Left ventricle myocardium inferior (tissue), 1 donor: ENCODE measurements around the gene PARD3. TPM values are rescaled to one million over a fixed set of nuclear protein-coding genes. Genes with fewer than 3 reads are reported as not detected.

Experiments
- DNase-seq: peaks from one replicate; pipeline ENCODE4 v3.0.0-alpha.2; 2020
- H3K27ac ChIP-seq: fragments of 200-600 bp; replicated peaks from 2 replicates; pipeline ENCODE4 v1.8.0; 2021
- H3K27me3 ChIP-seq: fragments of 200-600 bp; 2 replicates; pipeline ENCODE4 v1.8.0; 2021; ENCODE audit warnings: low read depth
- H3K36me3 ChIP-seq: fragments of 200-600 bp; 2 replicates; pipeline ENCODE4 v1.8.0; 2021
- H3K4me1 ChIP-seq: fragments of 200-600 bp; 2 replicates; pipeline ENCODE4 v1.8.0; 2021
- H3K4me3 ChIP-seq: fragments of 200-600 bp; 2 replicates; pipeline ENCODE4 v1.8.0; 2021; ENCODE audit warnings: mild to moderate bottlenecking, moderate library complexity
- H3K9me3 ChIP-seq: fragments of 200-600 bp; replicated peaks from 2 replicates; pipeline ENCODE4 v1.8.0; 2021
- intact Hi-C: fragments of 100-400 bp; cut with micrococcal nuclease; formaldehyde crosslinking; loops from one replicate; pipeline ENCODE4 v1.11.0; 2022
- total RNA-seq: library from RNA; stranded (reverse); fragmentation: NEBNext Ultra II Directional; extraction: Animal tissue kit (Norgen Biotek cat#: 25700); gene quantifications from one replicate; pipeline ENCODE4 v1.2.1, GENCODE V29; 2021
- TF ChIP-seq, protein P1 (sequence below): fragments of 200-600 bp; IDR thresholded peaks from 2 replicates; pipeline ENCODE4 v1.8.0; 2021; ENCODE audit warnings: antibody characterized with exemption, mild to moderate bottlenecking, borderline replicate concordance
- donor health status: DM: no; HTN: yes; CAD: no; lungs with severe emphysema.

PARD3 gene
- total RNA-seq, 1 donor from 2014 or later = 29.6 TPM

DNA sequence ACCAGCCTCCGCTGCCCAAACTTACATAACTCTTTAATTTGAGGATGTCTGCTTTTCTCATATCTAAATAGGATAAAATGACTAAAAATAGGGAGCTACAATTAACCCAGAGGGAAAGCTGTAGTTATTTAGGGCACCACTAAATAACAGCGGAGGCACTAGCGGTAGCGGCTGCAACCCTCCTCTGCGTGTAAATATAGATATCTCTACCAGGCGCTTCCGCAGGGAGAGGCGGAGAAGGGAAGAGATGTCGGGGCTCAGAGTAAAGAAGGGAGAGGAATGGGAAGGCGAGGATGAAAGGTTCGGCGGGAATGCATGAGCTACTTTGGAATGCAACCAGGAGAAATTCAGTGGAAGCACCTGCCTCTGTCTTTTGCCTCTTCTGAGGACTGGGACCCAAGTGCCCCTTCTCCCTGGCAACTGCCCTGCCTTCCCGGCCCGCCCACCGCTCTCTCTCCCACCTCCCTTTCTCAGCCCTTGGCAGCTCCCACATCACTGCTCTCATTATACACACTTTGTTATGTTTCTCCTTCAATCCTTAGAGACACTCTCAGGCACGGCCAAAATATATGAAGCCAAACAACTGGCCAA lies 698.3 kb downstream of the PARD3 start:
- TF ChIP-seq, protein P1, sequence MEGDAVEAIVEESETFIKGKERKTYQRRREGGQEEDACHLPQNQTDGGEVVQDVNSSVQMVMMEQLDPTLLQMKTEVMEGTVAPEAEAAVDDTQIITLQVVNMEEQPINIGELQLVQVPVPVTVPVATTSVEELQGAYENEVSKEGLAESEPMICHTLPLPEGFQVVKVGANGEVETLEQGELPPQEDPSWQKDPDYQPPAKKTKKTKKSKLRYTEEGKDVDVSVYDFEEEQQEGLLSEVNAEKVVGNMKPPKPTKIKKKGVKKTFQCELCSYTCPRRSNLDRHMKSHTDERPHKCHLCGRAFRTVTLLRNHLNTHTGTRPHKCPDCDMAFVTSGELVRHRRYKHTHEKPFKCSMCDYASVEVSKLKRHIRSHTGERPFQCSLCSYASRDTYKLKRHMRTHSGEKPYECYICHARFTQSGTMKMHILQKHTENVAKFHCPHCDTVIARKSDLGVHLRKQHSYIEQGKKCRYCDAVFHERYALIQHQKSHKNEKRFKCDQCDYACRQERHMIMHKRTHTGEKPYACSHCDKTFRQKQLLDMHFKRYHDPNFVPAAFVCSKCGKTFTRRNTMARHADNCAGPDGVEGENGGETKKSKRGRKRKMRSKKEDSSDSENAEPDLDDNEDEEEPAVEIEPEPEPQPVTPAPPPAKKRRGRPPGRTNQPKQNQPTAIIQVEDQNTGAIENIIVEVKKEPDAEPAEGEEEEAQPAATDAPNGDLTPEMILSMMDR = no peak
- no peaks in the 10 kb centered on the region for H3K36me3 ChIP-seq
- H3K4me1 ChIP-seq = peaks cover 17% of the 10 kb centered on the region
- no peak for DNase-seq
- H3K27ac ChIP-seq = peak overlapping the region; percentile 1
- H3K4me3 ChIP-seq = peak overlapping the region; percentile 23
- H3K9me3 ChIP-seq = no peaks in the 10 kb centered on the region
- intact Hi-C loops = no loop called here
- H3K27me3 ChIP-seq = no peaks in the 10 kb centered on the region

DNA sequence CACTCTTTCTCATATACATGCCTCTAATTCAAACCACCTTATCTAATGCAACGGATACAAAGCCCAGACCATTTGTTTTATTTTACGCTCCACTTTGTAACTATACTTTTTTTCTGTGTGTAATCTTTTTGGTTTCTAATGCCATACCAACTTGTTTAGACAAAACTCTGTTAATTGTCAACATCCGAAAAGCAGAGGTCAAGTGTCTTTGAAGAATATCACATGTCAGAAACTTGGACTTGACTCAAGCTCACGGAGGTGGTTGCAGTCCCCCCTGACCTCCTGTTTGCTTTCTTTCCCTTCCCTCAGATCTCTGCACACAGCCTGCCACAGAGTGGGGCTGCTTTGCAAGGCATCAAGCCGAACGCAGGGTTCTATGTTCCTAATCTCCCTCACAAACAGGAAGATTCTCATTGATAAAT lies 698.9 kb downstream of the PARD3 start:
- H3K27me3 ChIP-seq = no peaks in the 10 kb centered on the region
- peak overlapping the region; percentile 1 for H3K27ac ChIP-seq
- H3K4me3 ChIP-seq = peak overlapping the region; percentile 23
- H3K36me3 ChIP-seq = peaks cover 2% of the 10 kb centered on the region
- no peaks in the 10 kb centered on the region for H3K9me3 ChIP-seq
- peaks cover 17% of the 10 kb centered on the region for H3K4me1 ChIP-seq
- TF ChIP-seq, protein P1 = no peak
- intact Hi-C loops = no loop called here
- no peak for DNase-seq

DNA sequence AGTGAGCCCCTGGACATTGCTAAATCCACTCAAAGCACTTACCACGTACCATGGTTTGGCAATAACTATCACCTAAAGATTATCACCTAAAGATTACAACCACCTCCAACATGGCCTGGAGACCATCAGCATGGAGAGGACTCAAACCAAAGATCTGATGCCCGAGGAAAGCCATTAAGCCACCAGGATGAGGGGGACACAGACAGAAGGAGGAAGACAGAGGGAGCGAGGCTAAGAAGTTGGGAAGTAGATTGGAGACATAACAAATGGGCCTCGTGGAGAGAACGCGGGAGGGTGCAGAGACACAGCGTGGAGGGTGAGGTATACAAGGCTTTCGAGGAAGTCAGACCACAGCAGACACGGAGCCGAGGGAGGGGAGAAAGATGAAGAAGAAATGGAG lies 700.2 kb downstream of the PARD3 start:
- no peak overlapping the region for H3K4me3 ChIP-seq
- intact Hi-C loops = no loop called here
- no peak for DNase-seq
- no peaks in the 10 kb centered on the region for H3K27me3 ChIP-seq
- peaks cover 6% of the 10 kb centered on the region for H3K36me3 ChIP-seq
- peaks cover 18% of the 10 kb centered on the region for H3K4me1 ChIP-seq
- no peaks in the 10 kb centered on the region for H3K9me3 ChIP-seq
- TF ChIP-seq, protein P1 = no peak
- no peak overlapping the region for H3K27ac ChIP-seq

DNA sequence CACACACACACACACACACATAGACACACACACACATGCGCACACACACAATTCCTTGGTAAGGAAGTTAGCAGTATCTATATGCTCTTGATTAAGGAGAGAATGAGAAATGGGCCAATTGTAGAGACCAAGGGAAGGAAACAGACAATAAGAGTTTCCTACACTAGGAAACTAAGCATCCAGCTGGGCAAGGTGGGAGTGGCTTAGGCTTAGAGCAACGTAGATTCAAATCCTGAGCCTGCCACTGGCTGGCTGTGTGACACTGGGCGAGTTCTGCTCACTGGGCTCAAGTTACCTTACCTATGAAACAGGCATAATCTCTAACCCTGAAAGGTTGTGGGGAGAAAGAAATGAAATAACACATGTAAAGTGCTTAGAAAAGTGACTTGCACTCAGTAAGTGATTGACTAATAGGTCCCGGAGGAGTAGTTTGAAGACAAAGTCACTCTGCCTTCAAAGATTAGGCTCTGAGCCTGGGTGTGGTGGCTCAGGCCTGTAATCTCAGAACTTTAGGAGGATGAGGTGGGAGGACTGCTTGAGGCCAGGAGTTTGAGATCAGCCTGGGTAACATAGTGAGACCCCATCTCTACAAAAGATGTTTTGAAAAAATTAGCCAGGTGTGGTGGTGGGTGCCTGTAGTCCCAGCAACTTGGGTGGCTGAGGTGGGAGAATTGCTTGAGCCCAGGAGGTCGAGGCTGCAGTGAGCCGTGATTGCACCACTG lies 701.4 kb downstream of the PARD3 start:
- TF ChIP-seq, protein P1 = no peak
- no peak for DNase-seq
- Histone ChIP-seq H3K36me3 (peaks cover 6% of the 10 kb centered on the region), H3K4me3 (no peak overlapping the region), H3K27ac (no peak overlapping the region), H3K9me3 (no peaks in the 10 kb centered on the region), H3K27me3 (no peaks in the 10 kb centered on the region), H3K4me1 (peaks cover 27% of the 10 kb centered on the region)
- intact Hi-C loops = no loop called here

DNA sequence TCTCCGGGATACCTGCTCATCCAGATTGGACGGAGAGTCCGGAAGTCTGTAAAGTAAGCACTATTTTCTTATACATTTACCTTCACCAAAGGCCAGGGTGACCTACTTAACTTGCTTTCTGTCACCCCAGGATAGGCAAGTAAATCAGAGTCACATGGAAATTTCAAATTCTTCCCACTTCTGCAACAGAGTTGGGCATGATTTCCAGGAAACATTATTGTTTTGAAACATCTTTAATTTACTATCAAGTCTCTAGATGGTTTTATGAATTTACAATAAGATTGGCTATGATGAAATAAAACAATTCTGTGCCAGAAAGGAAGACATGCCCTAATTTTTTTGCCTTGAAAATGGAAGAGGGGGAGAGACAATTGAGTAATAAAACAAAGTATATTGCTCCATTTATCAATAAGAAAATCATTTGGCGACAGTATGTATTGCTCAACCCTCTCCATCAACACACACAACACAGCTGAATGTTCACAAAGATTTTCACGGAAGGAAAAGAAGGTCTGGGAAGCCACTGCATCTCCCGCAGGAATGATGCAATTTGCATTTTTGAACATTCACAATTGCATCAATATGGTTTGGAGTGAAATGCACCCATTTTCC lies 702.8 kb downstream of the PARD3 start:
- TF ChIP-seq, protein P1 = no peak
- intact Hi-C loops = no loop called here

More for the DNA sequence above, 702.8 kb downstream of the PARD3 start:
- H3K27me3 ChIP-seq = no peaks in the 10 kb centered on the region
- peaks cover 24% of the 10 kb centered on the region for H3K4me1 ChIP-seq
- H3K9me3 ChIP-seq = no peaks in the 10 kb centered on the region
- no peak for DNase-seq
- no peak overlapping the region for H3K27ac ChIP-seq
- H3K36me3 ChIP-seq = peaks cover 6% of the 10 kb centered on the region
- no peak overlapping the region for H3K4me3 ChIP-seq
